ENCODE results near the gene IKZF4.
"Not testable (repeated sequence)": the region's sequence is repeated elsewhere in the genome, so short reads cannot be mapped to it uniquely, and the experiment has no call there.

IKZF4 gene

GRCh38 chr12:56041552-56042429 is 20.9 kb downstream of the IKZF4 start, which contains the start of gene RPS26:
Gene RPS26, plus strand, starts transcription at chr12:56041918. Its CDS starts 249 bp downstream, at chr12:56042167.
- peak; percentile 97 to 99 for DNase-seq

- DNase-seq: not testable (repeated sequence)
Observed at GRCh38 chr12:56042430-56042813, 21.6 kb downstream of the IKZF4 start.

GRCh38 chr12:56042843-56043242 is 22.0 kb downstream of the IKZF4 start:
- no peak for DNase-seq

- no peak for DNase-seq
Observed at GRCh38 chr12:56046027-56046780, 25.4 kb downstream of the IKZF4 start.

- no peak for DNase-seq
Observed at GRCh38 chr12:56053407-56053893, 32.6 kb downstream of the IKZF4 start.

GRCh38 chr12:56059964-56060363 is 39.1 kb downstream of the IKZF4 start:
- not testable (repeated sequence) for DNase-seq

- DNase-seq: no peak
Observed at GRCh38 chr12:56061982-56062381, 41.1 kb downstream of the IKZF4 start.

- no peak for DNase-seq
Observed at GRCh38 chr12:56062996-56063395, 42.2 kb downstream of the IKZF4 start.

GRCh38 chr12:56071648-56072047 is 50.8 kb downstream of the IKZF4 start:
- DNase-seq: no peak

- no peak for DNase-seq
Observed at GRCh38 chr12:56074396-56074795, 53.6 kb downstream of the IKZF4 start.

- not testable (repeated sequence) for DNase-seq
Observed at GRCh38 chr12:56077966-56078365, 57.1 kb downstream of the IKZF4 start.

GRCh38 chr12:56078427-56078826 is 57.6 kb downstream of the IKZF4 start:
- no peak for DNase-seq

- peak; percentile 26 to 70 for DNase-seq
Observed at GRCh38 chr12:56078931-56079722, 58.3 kb downstream of the IKZF4 start.

- peak; percentile 15 to 48 for DNase-seq
Observed at GRCh38 chr12:56079723-56080555, 59.1 kb downstream of the IKZF4 start, which contains the start of gene ERBB3. Gene ERBB3, plus strand, starts transcription at chr12:56080165. Its CDS starts 136 bp downstream, at chr12:56080301.

- no peak for DNase-seq
Observed at GRCh38 chr12:56080556-56081138, 59.8 kb downstream of the IKZF4 start.

- DNase-seq: no peak
Observed at GRCh38 chr12:56081393-56082347, 60.8 kb downstream of the IKZF4 start.

- no peak for DNase-seq
Observed at GRCh38 chr12:56082382-56082781, 61.5 kb downstream of the IKZF4 start.

GRCh38 chr12:56082967-56083366 is 62.1 kb downstream of the IKZF4 start:
- DNase-seq: no peak

GRCh38 chr12:56084958-56085543 is 64.2 kb downstream of the IKZF4 start:
- peak in 1 of 2 experiments; percentile 14 for DNase-seq

GRCh38 chr12:56086096-56086495 is 65.3 kb downstream of the IKZF4 start:
- no peak for DNase-seq
